ENCODE measurements around the gene SPAG16. TPM values are rescaled to one million over a fixed set of nuclear protein-coding genes. Genes with fewer than 3 reads are reported as not detected.
A peak's percentile ranks its signal among the peaks of the same experiment; 100 is the strongest.

Gene SPAG16
- total RNA-seq, 1 experiment from 2014 or later, result 17.2 TPM

DNA sequence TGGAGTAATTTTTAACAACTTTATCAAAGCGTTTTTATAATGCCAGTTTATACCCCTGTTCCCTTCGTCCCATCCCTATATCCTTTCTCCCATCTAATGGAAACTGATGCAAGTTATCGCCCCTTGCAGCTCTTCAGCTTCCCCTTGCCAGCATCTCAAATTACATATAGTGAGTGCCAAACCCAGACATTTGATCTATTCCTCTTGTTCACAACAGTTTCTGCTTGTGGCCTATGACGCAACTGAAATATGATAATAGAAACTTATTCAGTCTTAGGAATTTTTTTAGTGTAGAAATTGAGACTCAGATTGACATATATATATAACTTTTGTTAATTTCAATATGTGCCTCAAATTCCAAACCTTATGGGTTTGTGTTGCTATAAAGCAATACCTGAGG, 564.4 kb downstream of the SPAG16 start:
- BruUV-seq (replicated peaks), result no TSS peak
- H3K27me3 ChIP-seq (ENCODE audit: low read length), result no peaks in the 10 kb centered on the region
- H3F3A ChIP-seq (ENCODE audit: low read length, unreplicated experiment), result no peaks in the 10 kb centered on the region
- no peaks in the 10 kb centered on the region for H3K9me3 ChIP-seq (ENCODE audit: low read length)
- H3K4me3 ChIP-seq (ENCODE audit: low read length), result no peak overlapping the region
- no peaks in the 10 kb centered on the region for H3K9me2 ChIP-seq (replicated peaks; ENCODE audit: low read length)
- H2AFZ ChIP-seq (ENCODE audit: low read length), result no peak overlapping the region
- CTCF ChIA-PET, result no interaction called here
- H4K20me1 ChIP-seq (ENCODE audit: low read length), result no peaks in the 10 kb centered on the region
- no peak for TF ChIP-seq EZH2phosphoT487 (IDR thresholded peaks at IDR 0.05; ENCODE audit: borderline replicate concordance, low read length)
- TF ChIP-seq, protein P1, sequence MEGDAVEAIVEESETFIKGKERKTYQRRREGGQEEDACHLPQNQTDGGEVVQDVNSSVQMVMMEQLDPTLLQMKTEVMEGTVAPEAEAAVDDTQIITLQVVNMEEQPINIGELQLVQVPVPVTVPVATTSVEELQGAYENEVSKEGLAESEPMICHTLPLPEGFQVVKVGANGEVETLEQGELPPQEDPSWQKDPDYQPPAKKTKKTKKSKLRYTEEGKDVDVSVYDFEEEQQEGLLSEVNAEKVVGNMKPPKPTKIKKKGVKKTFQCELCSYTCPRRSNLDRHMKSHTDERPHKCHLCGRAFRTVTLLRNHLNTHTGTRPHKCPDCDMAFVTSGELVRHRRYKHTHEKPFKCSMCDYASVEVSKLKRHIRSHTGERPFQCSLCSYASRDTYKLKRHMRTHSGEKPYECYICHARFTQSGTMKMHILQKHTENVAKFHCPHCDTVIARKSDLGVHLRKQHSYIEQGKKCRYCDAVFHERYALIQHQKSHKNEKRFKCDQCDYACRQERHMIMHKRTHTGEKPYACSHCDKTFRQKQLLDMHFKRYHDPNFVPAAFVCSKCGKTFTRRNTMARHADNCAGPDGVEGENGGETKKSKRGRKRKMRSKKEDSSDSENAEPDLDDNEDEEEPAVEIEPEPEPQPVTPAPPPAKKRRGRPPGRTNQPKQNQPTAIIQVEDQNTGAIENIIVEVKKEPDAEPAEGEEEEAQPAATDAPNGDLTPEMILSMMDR (conservative IDR thresholded peaks at IDR 0.05; ENCODE audit: low read depth, low read length), result no peak
- no peak overlapping the region for H3K9ac ChIP-seq (ENCODE audit: low read length)
- no peaks in the 10 kb centered on the region for H3K36me3 ChIP-seq (ENCODE audit: low read depth, low read length)
- H3K27ac ChIP-seq (ENCODE audit: low read length), result no peak overlapping the region
- H3K4me1 ChIP-seq (ENCODE audit: insufficient read depth, low read length), result peaks cover 11% of the 10 kb centered on the region
- no peaks in the 10 kb centered on the region for H3K79me2 ChIP-seq (ENCODE audit: low read length)
- POLR2A ChIA-PET (ENCODE audit: unreplicated experiment), result no interaction called here
- H3K4me2 ChIP-seq (ENCODE audit: low read length), result no peak overlapping the region
- no peak for ATAC-seq
- DNase-seq, result peak; percentile 47
- intact Hi-C loops (cut with micrococcal nuclease), result no loop called here

GRCh38 chr2:213861638-213862037, 577.4 kb downstream of the SPAG16 start:
- intact Hi-C loops (cut with micrococcal nuclease), result no loop called here
- H2AFZ ChIP-seq (ENCODE audit: low read length), result no peak overlapping the region
- no peak overlapping the region for H3K4me3 ChIP-seq (ENCODE audit: low read length)
- no peaks in the 10 kb centered on the region for H3K4me1 ChIP-seq (ENCODE audit: insufficient read depth, low read length)
- no peak overlapping the region for H3K9ac ChIP-seq (ENCODE audit: low read length)
- H3K9me3 ChIP-seq (ENCODE audit: low read length), result no peaks in the 10 kb centered on the region
- no peaks in the 10 kb centered on the region for H3K27me3 ChIP-seq (ENCODE audit: low read length)
- POLR2A ChIA-PET (ENCODE audit: unreplicated experiment), result no interaction called here
- no peak overlapping the region for H3K27ac ChIP-seq (ENCODE audit: low read length)
- H3K36me3 ChIP-seq (ENCODE audit: low read depth, low read length), result no peaks in the 10 kb centered on the region
- BruUV-seq (replicated peaks), result no TSS peak
- H3F3A ChIP-seq (ENCODE audit: low read length, unreplicated experiment), result no peaks in the 10 kb centered on the region
- H3K4me2 ChIP-seq (ENCODE audit: low read length), result no peak overlapping the region
- TF ChIP-seq EZH2phosphoT487 (IDR thresholded peaks at IDR 0.05; ENCODE audit: borderline replicate concordance, low read length), result no peak
- TF ChIP-seq, protein P1 (conservative IDR thresholded peaks at IDR 0.05; ENCODE audit: low read depth, low read length), result no peak
- TF ChIP-seq EZH2 (IDR thresholded peaks at IDR 0.05; ENCODE audit: low read length, unreplicated experiment), result no peak
- DNase-seq (no peak), ATAC-seq (no peak)
- no peaks in the 10 kb centered on the region; the same call in 1 of the 2 replicates for H3K9me2 ChIP-seq (replicated peaks; ENCODE audit: low read length)
- CTCF ChIA-PET, result no interaction called here
- H3K79me2 ChIP-seq (ENCODE audit: low read length), result no peaks in the 10 kb centered on the region
- no peaks in the 10 kb centered on the region for H4K20me1 ChIP-seq (ENCODE audit: low read length)

DNA sequence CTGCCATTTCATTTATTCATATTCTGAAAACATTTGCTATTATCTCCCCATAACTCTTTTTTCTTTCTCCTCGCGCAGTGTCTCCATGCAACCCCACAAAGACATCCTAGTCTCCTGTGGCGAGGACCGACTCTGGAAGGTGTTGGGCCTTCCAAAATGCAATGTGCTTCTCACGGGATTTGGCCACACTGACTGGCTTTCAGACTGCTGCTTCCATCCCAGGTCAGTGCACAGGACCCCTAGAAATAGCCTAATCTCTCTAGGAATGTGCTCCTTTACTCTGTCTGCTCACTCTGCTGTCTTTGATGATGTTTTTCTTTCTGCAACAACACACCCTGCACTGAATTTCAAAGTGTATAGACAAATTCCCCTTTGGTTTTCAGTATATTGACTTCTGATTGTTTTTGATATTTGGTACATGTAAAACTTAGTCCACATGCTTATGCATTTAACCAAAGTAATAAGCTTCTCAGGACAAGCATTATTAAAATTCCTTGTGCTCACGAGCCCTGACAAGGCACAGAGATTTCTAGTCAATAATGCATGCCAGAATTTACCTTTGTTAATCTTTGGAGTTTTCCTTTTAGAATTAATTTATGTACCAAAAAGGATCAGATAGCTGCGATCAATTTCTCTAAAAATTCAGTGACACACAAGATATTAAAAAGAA, 578.3 kb downstream of the SPAG16 start:
- ATAC-seq (no peak), DNase-seq (no peak)
- TF ChIP-seq, protein P1 (conservative IDR thresholded peaks at IDR 0.05; ENCODE audit: low read depth, low read length), result no peak
- TF ChIP-seq EZH2 (IDR thresholded peaks at IDR 0.05; ENCODE audit: low read length, unreplicated experiment) (no peak), EZH2phosphoT487 (IDR thresholded peaks at IDR 0.05; ENCODE audit: borderline replicate concordance, low read length) (no peak)
- no peak overlapping the region for H3K4me3 ChIP-seq (ENCODE audit: low read length)
- H3K9ac ChIP-seq (ENCODE audit: low read length), result no peak overlapping the region
- H2AFZ ChIP-seq (ENCODE audit: low read length), result no peak overlapping the region
- intact Hi-C loops (cut with micrococcal nuclease), result no loop called here
- H3K79me2 ChIP-seq (ENCODE audit: low read length), result no peaks in the 10 kb centered on the region
- no peak overlapping the region for H3K4me2 ChIP-seq (ENCODE audit: low read length)
- CTCF ChIA-PET, result no interaction called here
- H3F3A ChIP-seq (ENCODE audit: low read length, unreplicated experiment), result no peaks in the 10 kb centered on the region
- H4K20me1 ChIP-seq (ENCODE audit: low read length), result no peaks in the 10 kb centered on the region
- H3K4me1 ChIP-seq (ENCODE audit: insufficient read depth, low read length), result no peaks in the 10 kb centered on the region
- no peak overlapping the region for H3K27ac ChIP-seq (ENCODE audit: low read length)
- POLR2A ChIA-PET (ENCODE audit: unreplicated experiment), result no interaction called here
- no peaks in the 10 kb centered on the region for H3K9me3 ChIP-seq (ENCODE audit: low read length)
- no TSS peak for BruUV-seq (replicated peaks)
- no peaks in the 10 kb centered on the region for H3K9me2 ChIP-seq (replicated peaks; ENCODE audit: low read length)
- H3K36me3 ChIP-seq (ENCODE audit: low read depth, low read length), result no peaks in the 10 kb centered on the region
- H3K27me3 ChIP-seq (ENCODE audit: low read length), result no peaks in the 10 kb centered on the region
